GM12872 (cell line): ENCODE results near the gene SOX10.

Experiments
- TF ChIP-seq, protein P1 (sequence below): IDR thresholded peaks from 3 replicates; pipeline ENCODE4 v1.5.1; 2011; ENCODE audit warnings: low read depth, mild to moderate bottlenecking, low read length, moderate library complexity; ENCODE audit not compliant: insufficient read depth

SOX10 gene

DNA sequence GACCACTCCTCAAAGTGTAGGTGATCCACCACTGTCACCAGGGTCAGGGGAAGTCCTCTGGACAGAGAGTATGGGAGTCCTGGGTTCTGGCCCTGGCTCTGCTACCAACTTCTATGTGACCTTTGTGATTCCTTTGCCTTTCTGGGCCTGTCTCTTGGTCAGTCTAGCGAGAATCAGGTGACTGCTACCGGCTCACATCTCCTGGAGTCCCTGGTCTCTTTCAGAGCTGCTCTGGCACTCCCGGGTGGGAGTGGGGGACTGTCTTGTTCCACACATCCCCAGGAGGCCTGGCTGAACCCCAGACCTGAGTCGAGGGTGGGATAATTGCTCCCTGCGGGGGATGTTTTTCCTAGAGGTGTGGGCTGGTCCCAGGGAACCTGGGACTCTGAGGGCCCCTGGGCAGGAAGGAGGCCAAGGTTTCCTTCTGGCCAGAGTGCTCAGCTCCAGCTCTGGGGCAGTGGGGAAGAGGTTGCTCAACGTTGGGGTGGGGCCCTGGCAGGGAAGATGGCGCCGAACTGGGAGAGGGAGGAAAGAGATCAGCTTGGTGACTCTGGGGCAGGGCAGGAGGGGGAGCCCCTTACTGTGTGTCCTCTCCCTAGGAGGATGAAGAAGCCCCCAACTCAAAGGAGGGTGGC is 2.1 kb downstream of the SOX10 start:
- TF ChIP-seq, protein P1, sequence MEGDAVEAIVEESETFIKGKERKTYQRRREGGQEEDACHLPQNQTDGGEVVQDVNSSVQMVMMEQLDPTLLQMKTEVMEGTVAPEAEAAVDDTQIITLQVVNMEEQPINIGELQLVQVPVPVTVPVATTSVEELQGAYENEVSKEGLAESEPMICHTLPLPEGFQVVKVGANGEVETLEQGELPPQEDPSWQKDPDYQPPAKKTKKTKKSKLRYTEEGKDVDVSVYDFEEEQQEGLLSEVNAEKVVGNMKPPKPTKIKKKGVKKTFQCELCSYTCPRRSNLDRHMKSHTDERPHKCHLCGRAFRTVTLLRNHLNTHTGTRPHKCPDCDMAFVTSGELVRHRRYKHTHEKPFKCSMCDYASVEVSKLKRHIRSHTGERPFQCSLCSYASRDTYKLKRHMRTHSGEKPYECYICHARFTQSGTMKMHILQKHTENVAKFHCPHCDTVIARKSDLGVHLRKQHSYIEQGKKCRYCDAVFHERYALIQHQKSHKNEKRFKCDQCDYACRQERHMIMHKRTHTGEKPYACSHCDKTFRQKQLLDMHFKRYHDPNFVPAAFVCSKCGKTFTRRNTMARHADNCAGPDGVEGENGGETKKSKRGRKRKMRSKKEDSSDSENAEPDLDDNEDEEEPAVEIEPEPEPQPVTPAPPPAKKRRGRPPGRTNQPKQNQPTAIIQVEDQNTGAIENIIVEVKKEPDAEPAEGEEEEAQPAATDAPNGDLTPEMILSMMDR, result no peak

DNA sequence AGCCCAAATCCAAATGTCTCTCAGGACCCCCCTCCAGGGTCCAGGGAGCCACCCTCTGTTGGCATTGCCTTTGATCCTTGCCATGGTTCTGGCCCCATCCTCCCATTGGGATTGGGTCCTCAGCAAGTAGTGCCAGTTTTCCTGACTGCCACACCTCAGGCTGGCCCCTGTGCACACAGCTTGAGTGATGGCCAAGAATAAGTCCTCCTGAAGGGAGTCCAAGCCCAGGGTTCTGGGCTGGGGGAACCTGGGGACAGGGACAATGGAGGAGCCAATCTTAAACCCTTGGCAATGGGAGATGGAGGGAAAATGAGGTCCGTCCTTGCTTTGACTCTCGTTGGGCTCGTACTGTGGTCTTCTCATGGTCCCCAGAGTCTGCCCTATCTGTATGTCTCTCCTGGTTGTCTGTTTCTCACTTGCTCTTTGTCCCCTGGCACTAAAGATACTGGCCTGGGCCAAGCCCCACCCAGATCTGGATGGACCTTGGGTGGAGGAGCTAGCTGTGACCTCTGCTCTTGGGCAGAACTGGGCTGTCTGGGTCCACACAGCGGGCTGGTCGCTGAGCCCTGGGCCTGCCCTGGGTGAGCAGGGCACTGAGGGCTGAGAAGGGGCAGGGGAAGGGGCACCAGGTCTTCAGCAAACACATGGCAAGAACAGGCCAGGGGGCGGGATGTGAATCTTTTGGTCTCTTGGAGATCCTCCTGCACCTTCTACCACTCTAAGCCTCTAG is 2.9 kb downstream of the SOX10 start:
- TF ChIP-seq, protein P1, result no peak

DNA sequence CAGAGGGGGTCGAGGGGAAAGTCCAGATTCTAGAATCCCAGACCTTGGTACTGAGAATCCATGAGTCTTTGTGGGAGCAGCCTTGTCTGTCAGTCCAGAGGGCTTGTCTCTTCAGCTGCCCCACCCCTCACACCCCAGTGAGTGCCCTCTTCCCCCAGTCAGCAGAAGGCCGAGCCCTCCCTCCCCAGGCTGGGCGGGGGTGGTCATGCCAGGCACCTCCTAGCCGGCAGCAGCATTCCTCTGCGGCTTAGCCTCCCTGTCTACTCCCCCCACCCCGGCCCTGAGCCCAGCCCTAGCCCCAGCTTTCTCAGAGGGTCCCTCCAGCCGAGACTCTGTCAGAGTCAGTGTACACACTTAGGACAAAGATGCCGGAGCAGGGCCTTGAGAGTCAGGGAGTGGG is 4.6 kb downstream of the SOX10 start:
- TF ChIP-seq, protein P1, result no peak

DNA sequence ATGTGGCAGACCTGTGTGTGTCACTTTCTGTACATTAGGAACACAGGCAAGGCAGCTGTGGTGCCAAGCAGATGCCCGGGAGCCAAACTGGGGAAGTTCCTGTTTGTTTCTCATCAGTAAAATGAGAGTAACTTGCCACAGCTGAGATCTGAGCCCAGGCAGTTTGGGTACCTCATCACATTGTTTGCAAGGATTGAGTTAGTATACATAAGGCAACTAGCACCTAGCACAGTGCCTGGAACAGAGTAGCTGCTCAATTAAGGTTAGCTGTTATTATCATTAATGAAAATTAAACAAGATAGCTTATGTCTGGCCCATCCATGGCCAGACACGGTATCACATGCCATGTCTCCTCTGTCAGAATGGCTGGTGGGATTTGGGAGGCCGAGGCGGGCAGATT is 7.8 kb downstream of the SOX10 start:
- TF ChIP-seq, protein P1, result no peak

DNA sequence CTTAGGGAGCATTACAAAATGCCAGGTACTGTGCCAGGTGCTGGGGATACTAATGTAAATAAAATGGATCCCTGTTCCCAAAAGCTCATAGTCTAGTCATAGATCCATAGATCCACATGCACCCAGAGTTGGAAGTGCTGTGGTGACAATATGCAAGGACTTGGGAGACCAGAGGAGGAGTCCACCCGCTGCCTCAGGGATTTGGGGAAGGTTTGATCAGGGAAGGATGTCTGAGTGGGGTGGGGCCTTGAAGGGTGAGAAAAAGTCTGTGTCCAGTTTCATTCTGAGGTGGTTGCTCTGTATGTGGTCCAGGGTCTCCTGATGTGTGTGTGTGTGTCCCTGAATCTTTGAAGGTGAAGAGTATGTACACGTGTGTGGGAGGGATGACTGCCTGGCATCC is 9.2 kb downstream of the SOX10 start:
- TF ChIP-seq, protein P1, result no peak

DNA sequence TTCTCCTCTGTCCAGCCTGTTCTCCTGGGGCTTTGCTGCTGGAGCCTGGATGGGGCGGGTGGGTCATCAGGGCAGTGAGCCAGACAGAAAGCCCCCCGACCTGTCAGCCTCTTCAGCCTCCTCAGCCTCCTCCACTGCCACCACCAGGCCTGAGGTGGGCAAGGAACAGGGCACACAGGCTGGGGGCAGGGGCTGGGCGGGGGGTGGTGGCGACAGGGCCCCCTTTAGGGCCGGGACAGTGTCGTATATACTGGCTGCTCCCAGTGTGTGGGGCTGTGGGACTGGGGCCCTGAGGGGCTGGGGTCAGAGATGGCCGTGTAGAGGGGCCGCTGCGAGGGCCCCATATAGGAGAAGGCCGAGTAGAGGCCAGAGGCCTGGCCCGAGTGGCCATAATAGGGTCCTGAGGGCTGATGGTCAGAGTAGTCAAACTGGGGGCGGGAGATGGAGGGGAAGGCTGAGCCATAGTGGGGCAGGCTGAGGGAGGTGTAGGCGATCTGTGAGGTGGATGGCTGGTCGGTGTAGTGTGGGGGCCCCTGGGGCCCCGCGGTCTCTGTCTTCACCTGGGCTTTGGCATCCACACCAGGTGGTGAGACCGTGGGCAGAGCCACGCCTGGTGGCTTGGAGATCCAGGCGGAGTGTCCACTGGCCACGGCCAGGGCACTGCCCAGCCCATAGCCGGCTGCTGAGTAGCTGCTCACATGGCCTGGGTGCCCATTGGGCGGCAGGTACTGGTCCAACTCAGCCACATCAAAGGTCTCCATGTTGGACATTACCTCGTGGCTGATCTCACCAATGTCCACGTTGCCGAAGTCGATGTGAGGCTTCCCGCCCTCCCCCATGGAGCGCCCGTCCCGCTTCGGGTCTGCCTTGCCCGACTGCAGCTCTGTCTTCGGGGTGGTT is 10.8 kb downstream of the SOX10 start:
- TF ChIP-seq, protein P1, result no peak

- TF ChIP-seq, protein P1, result no peak
Observed at GRCh38 chr22:37972527-37972926, 11.8 kb downstream of the SOX10 start.
